ENCODE results near the gene PRPF4.

DNA sequence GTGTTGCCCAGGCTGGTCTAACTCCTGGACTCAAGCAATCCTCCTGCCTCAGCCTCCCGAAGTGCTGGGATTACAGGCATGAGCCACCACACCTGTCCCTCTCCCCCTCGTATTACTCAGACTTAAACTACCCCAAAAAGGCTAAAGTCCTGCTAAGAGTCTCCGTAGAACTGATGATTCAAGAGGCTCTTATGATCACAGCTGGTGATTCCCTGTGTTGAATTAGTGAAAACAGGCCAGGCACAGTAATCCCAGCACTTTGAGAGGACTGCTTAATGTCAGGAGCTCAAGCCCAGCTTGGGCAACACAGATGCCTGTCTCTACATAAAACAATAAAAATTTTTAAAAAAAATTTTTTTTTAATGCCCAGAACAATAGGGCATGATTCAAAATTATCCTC lies 9.3 kb upstream of the PRPF4 start:
- no peak for TF ChIP-seq CTCF (IDR thresholded peaks at IDR 0.05; ENCODE audit: low read depth, low read length)
- TF ChIP-seq POLR2A (IDR thresholded peaks at IDR 0.05; ENCODE audit: extremely low read depth, insufficient read length), result no peak
- no peak for TF ChIP-seq MAX (IDR thresholded peaks at IDR 0.05; ENCODE audit: low read depth, low read length)

All from NB4 (cell line).